ENCODE data around the gene MTA2. TPM values are rescaled to one million over a fixed set of nuclear protein-coding genes. Genes with fewer than 3 reads are reported as not detected.

MTA2 gene
- total RNA-seq, 2 experiments from 2014 or later: 167 to 172 TPM

- intact Hi-C loops (cut with DNase I, micrococcal nuclease): loop anchor here in 1 of 2 experiments (1.0 to 5.0 kb wide), 2 partner anchors 9 to 37 kb away; partner anchors contain the start of genes AHNAK and TUT1
- H3K36me3 Mint-ChIP-seq (ENCODE audit: low read depth): peaks cover 32% of the 10 kb centered on the region
- H3K27ac Mint-ChIP-seq: peak overlapping the region; percentile 95
- Histone ChIP-seq H3K27ac (ENCODE audit: low read depth in 1 of 2, low read length in 2 of 2) (peak overlapping the region; percentile 96 to 97), H3K9me3 (ENCODE audit: control insufficient read depth in 1 of 2, insufficient read depth in 1 of 2, low read length in 2 of 2) (no peaks in the 10 kb centered on the region), H3K36me3 (ENCODE audit: insufficient read depth, low read length) (peaks cover 21% of the 10 kb centered on the region), H3K4me3 (ENCODE audit: low read length) (peak overlapping the region; percentile 49), H3K4me1 (ENCODE audit: insufficient read depth, low read length) (peaks cover 99% of the 10 kb centered on the region), H3K27me3 (ENCODE audit: control insufficient read depth in 1 of 2, insufficient read depth in 2 of 2, low read length in 2 of 2) (no peaks in the 10 kb centered on the region)
- ChIA-PET CTCF (interaction anchor here (11.6 to 12.2 kb wide), 2 partner anchors 13 to 131 kb away, joined by 92 to 251 read pairs; partner anchors contain the start of gene AHNAK), POLR2A (interaction anchor here (0.6 to 6.6 kb wide), 15 partner anchors 11 to 587 kb away, joined by 3 to 122 read pairs (median 5); partner anchors contain the start of genes AHNAK, B3GAT3, C11orf98 and CSKMT)
- ATAC-seq (ENCODE audit: poor library complexity): peak; percentile 44
- H3K9me3 Mint-ChIP-seq: no peaks in the 10 kb centered on the region
- no peak for TF ChIP-seq CTCF (IDR thresholded peaks at IDR 0.05)
- peak overlapping the region; percentile 84 for H3K4me3 Mint-ChIP-seq
- DNase-seq: peak in 12 of 14 experiments; percentile 37 to 96 (median 52)
- H3K27me3 Mint-ChIP-seq: no peaks in the 10 kb centered on the region
- peaks cover 87% of the 10 kb centered on the region for H3K4me1 Mint-ChIP-seq (ENCODE audit: low read depth)
Measured at GRCh38 chr11:62555464-62556107, 46.1 kb downstream of the MTA2 start.

GRCh38 chr11:62554387-62555167 lies 47.1 kb downstream of the MTA2 start:
- Histone ChIP-seq H3K4me3 (ENCODE audit: low read length) (peak overlapping the region; percentile 49), H3K27ac (ENCODE audit: low read depth in 1 of 2, low read length in 2 of 2) (peak overlapping the region; percentile 96 to 97), H3K9me3 (ENCODE audit: control insufficient read depth in 1 of 2, insufficient read depth in 1 of 2, low read length in 2 of 2) (no peaks in the 10 kb centered on the region), H3K4me1 (ENCODE audit: insufficient read depth, low read length) (peaks cover 99% of the 10 kb centered on the region), H3K27me3 (ENCODE audit: control insufficient read depth in 1 of 2, insufficient read depth in 2 of 2, low read length in 2 of 2) (no peaks in the 10 kb centered on the region), H3K36me3 (ENCODE audit: insufficient read depth, low read length) (peaks cover 11% of the 10 kb centered on the region)
- ATAC-seq (ENCODE audit: poor library complexity) (no peak), DNase-seq (peak in 2 of 14 experiments; percentile 45 to 47)
- Mint-ChIP-seq H3K27ac (peak overlapping the region; percentile 95), H3K4me3 (peak overlapping the region; percentile 84), H3K27me3 (no peaks in the 10 kb centered on the region), H3K9me3 (no peaks in the 10 kb centered on the region), H3K4me1 (ENCODE audit: low read depth) (peaks cover 87% of the 10 kb centered on the region), H3K36me3 (ENCODE audit: low read depth) (peaks cover 22% of the 10 kb centered on the region)
- intact Hi-C loops (cut with DNase I, micrococcal nuclease): loop anchor here in 1 of 2 experiments (1.0 to 5.0 kb wide), 2 partner anchors 8 to 38 kb away; partner anchors contain the start of genes AHNAK and TUT1
- ChIA-PET CTCF (interaction anchor here (11.6 to 12.2 kb wide), 2 partner anchors 12 to 130 kb away, joined by 92 to 251 read pairs; partner anchors contain the start of gene AHNAK), POLR2A (interaction anchor here (0.9 to 6.6 kb wide), 10 partner anchors 10 to 287 kb away, joined by 3 to 122 read pairs (median 12); partner anchors contain the start of genes AHNAK, C11orf98, CSKMT and EEF1G)
- no peak for TF ChIP-seq CTCF (IDR thresholded peaks at IDR 0.05)

GRCh38 chr11:62553839-62554361 lies 47.8 kb downstream of the MTA2 start:
- DNase-seq: peak in 2 of 14 experiments; percentile 68 to 77
- H3K4me3 ChIP-seq (ENCODE audit: low read length): peak overlapping the region; percentile 17
- intact Hi-C loops (cut with DNase I, micrococcal nuclease): no loop called here
- peak overlapping the region; percentile 84 for H3K4me3 Mint-ChIP-seq
- POLR2A ChIA-PET: interaction anchor here (0.6 to 6.6 kb wide), 13 partner anchors 9 to 327 kb away, joined by 3 to 122 read pairs (median 10); partner anchors contain the start of genes AHNAK, C11orf98, CSKMT and EEF1G
- peaks cover 82% of the 10 kb centered on the region for H3K4me1 Mint-ChIP-seq (ENCODE audit: low read depth)
- peaks cover 97% of the 10 kb centered on the region for H3K4me1 ChIP-seq (ENCODE audit: insufficient read depth, low read length)
- no peak for TF ChIP-seq CTCF (IDR thresholded peaks at IDR 0.05)
- ATAC-seq (ENCODE audit: poor library complexity): no peak
- peaks cover 15% of the 10 kb centered on the region for H3K36me3 Mint-ChIP-seq (ENCODE audit: low read depth)
- H3K27ac ChIP-seq (ENCODE audit: low read depth in 1 of 2, low read length in 2 of 2): peak overlapping the region; percentile 96 to 97
- peaks cover 5% of the 10 kb centered on the region for H3K36me3 ChIP-seq (ENCODE audit: insufficient read depth, low read length)
- peak overlapping the region; percentile 95 for H3K27ac Mint-ChIP-seq
- CTCF ChIA-PET: interaction anchor here (0.7 to 11.6 kb wide), 2 partner anchors 12 to 129 kb away, joined by 3 to 251 read pairs; partner anchors contain the start of gene AHNAK
- H3K9me3 Mint-ChIP-seq: no peaks in the 10 kb centered on the region
- H3K27me3 ChIP-seq (ENCODE audit: control insufficient read depth in 1 of 2, insufficient read depth in 2 of 2, low read length in 2 of 2): no peaks in the 10 kb centered on the region
- H3K9me3 ChIP-seq (ENCODE audit: control insufficient read depth in 1 of 2, insufficient read depth in 1 of 2, low read length in 2 of 2): no peaks in the 10 kb centered on the region
- no peaks in the 10 kb centered on the region for H3K27me3 Mint-ChIP-seq
